ENCODE results near the gene HIP1. TPM values are rescaled to one million over a fixed set of nuclear protein-coding genes. Genes with fewer than 3 reads are reported as not detected.

HIP1 gene
- total and polyA plus RNA-seq, 12 donors = 7.0 to 32.4 (median 23.4) TPM

DNA sequence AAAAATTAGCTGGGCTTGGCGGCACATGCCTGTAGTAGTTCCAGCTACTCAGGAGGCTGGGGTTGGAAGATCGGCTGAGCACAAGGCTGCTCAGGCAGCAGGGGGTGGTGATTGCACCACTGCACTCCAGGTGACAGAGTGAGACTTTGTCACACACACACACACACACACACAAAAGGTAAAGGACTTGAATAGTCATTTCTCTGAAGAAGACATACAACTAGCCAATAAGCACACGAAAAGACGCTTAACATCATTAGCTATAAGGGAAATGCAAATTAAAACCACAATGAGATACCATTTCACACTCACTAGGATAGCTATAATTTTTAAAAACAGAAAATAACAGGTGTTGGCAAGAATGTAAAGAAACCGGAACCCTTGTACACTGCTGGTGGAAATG lies 48.6 kb downstream of the HIP1 start:
- no peak overlapping the region for H3K27ac ChIP-seq
- intact Hi-C loops (cut with DNase I) = no loop called here
- WGBS, 2 donors = 92 to 94% methylated on average over 5 of the region's 5 CpGs
- no peaks in the 10 kb centered on the region for H3K27me3 ChIP-seq
- H3K36me3 ChIP-seq = peaks cover 0 to 6% (median 0%) of the 10 kb centered on the region in 9 donors
- ATAC-seq (no peak), DNase-seq (no peak)
- no peak overlapping the region for H3K4me3 ChIP-seq
- TF ChIP-seq, protein P1, sequence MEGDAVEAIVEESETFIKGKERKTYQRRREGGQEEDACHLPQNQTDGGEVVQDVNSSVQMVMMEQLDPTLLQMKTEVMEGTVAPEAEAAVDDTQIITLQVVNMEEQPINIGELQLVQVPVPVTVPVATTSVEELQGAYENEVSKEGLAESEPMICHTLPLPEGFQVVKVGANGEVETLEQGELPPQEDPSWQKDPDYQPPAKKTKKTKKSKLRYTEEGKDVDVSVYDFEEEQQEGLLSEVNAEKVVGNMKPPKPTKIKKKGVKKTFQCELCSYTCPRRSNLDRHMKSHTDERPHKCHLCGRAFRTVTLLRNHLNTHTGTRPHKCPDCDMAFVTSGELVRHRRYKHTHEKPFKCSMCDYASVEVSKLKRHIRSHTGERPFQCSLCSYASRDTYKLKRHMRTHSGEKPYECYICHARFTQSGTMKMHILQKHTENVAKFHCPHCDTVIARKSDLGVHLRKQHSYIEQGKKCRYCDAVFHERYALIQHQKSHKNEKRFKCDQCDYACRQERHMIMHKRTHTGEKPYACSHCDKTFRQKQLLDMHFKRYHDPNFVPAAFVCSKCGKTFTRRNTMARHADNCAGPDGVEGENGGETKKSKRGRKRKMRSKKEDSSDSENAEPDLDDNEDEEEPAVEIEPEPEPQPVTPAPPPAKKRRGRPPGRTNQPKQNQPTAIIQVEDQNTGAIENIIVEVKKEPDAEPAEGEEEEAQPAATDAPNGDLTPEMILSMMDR (IDR thresholded peaks at IDR 0.05) = no peak
- H3K9me3 ChIP-seq = no peaks in the 10 kb centered on the region
- H3K4me1 ChIP-seq = peaks cover 0 to 18% (median 11%) of the 10 kb centered on the region in 9 donors

DNA sequence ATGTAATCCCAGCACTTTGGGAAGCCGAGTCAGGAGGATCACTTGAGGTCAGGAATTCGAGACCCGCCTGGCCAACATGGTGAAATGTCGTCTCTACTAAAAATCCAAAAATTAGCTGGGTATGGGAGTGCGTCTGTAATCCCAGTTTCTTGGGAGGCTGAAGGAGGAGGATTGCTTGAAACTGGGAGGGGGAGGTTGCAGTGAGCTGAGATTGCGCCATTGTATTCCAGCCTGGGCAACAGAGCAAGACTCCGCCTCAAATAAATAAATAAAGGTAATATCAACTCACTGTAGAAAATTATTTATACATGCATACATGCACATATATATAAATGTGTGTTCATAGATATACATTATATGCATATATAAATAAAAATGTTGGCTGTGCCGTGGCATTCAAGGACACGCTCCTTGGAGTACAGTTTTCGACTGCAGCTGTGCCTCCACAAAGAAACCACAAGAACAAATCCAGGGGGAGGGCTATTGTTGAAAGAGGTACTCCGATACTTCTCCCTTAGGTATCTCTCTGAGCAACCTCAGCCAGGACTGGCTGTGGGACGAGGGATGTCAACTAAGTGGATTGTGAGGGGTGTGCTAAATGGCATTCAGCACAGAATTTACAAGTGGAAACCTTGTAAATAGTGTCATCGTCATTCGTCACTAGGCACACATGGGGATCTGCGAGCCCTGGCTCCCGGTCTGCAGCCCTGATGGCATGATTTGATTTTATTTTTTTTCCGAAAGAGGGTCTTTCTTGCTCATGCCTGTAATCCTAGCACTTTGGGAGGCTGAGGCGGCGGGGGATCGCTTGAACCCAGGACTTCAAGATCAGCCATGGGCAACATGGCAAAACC lies 49.3 kb downstream of the HIP1 start:
- WGBS, 2 donors = 95 to 98% methylated on average over 20 of the region's 20 CpGs
- intact Hi-C loops (cut with DNase I) = no loop called here

DNA sequence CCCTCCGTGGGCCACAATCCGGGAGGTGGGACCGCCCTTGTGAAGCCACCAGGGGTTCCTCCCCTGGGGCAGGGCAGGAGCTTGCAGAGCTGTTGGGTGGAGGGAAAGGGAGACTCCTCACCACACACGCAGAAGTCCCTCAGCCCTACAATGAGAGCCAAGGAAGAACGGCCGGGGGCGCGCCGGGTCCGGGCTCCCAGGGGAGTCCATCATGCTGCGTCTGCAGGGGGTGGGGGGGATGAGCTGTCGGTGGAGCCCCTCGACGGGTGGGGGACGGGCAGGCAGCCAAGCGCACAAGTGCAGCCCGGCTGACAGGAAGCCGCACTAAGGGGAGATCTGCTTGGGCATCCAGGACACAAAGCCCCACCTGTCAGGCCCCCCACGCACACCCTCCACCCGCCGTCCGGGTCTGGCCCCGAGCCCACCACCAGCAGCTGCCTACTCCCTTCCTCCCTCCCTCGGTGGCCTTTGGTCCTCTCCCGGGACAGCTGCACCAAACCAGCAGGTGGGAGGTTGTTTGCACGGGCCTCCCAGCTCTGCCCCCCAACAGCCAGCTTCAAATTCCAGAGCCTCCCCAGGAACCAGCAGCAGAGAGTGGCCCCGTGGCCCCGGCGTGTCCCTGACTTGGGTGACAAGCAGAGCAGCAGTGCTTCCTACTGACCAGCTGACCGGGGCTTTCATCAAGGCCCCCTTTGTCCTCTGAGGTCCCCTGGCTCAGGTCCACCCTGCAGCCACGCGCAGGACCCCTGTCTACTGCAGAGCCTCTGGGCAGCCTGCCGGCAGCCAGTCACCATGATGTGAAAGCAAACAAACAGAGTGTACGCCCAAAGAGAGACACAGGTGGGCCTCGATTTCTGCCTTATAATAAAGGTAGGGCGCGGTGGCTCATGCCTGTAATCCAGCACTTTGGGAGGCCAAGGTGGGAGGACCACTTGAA lies 50.3 kb downstream of the HIP1 start:
- ATAC-seq = peak; percentile 29 to 61 (median 46)
- TF ChIP-seq, protein P1 (IDR thresholded peaks at IDR 0.05) = no peak
- intact Hi-C loops (cut with DNase I) = no loop called here

More for the DNA sequence above, 49.3 kb downstream of the HIP1 start:
- peaks cover 0 to 14% (median 10%) of the 10 kb centered on the region in 9 donors for H3K4me1 ChIP-seq
- DNase-seq (no peak), ATAC-seq (no peak)
- H3K36me3 ChIP-seq = peaks cover 0 to 6% (median 0%) of the 10 kb centered on the region in 9 donors
- no peaks in the 10 kb centered on the region for H3K9me3 ChIP-seq
- H3K27ac ChIP-seq = no peak overlapping the region
- H3K4me3 ChIP-seq = no peak overlapping the region
- TF ChIP-seq, protein P1 (IDR thresholded peaks at IDR 0.05) = no peak
- H3K27me3 ChIP-seq = no peaks in the 10 kb centered on the region

More for the DNA sequence above, 50.3 kb downstream of the HIP1 start:
- DNase-seq = peak; percentile 13 to 39
- Histone ChIP-seq H3K27me3 (no peaks in the 10 kb centered on the region), H3K4me3 (no peak overlapping the region), H3K27ac (no peak overlapping the region), H3K9me3 (no peaks in the 10 kb centered on the region), H3K36me3 (peaks cover 0 to 5% (median 0%) of the 10 kb centered on the region in 9 donors), H3K4me1 (peaks cover 0 to 14% (median 10%) of the 10 kb centered on the region in 9 donors)
- WGBS, 2 donors = 39 to 40% methylated on average over 37 of the region's 37 CpGs
